ENCODE data around the gene KL.

The KL gene

DNA sequence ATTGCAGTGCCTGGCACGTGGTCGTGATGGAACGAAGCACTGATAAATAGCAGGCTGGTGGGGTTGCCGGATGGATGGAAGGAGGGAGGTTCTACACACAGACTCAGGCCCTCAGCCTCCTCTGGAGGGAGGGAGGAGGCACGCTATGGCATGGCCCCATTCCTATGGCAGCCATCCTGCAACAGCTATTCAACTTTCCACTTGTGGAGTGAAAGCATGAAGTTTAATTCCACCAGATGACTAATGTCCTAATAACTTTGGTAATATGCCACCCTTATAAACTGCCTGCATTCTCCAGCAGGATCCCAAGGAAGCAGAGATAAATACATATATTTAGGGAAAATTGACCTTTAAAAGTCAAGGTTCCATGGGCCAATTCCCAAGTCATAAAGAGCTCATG lies 92.4 kb downstream of the KL start:
- Histone ChIP-seq H3K4me1 (ENCODE audit: control insufficient read depth, insufficient read depth, low read length) (no peaks in the 10 kb centered on the region), H3K9me3 (ENCODE audit: control insufficient read depth, insufficient read depth, low read depth, low read length) (no peaks in the 10 kb centered on the region), H3K36me3 (ENCODE audit: control insufficient read depth in 2 of 2, insufficient read depth in 1 of 2, low read length in 2 of 2) (peaks cover 0 to 29% of the 10 kb centered on the region in 2 experiments; a peak in 1 of 3 replicates), H3K4me3 (ENCODE audit: low read depth, low read length) (no peak overlapping the region), H3K27ac (ENCODE audit: extremely low read depth, low read depth, low read length) (no peak overlapping the region)
- ChIA-PET CTCF (interaction anchor here (0.6 to 1.6 kb wide), 2 partner anchors 15 to 22 kb away, joined by 3 to 5 read pairs; no protein-coding TSS in a partner anchor), POLR2A (no interaction called here)
- TF ChIP-seq ZNF302 (tag by site-specific recombination; IDR thresholded peaks at IDR 0.05; ENCODE audit: low read depth), result no peak
- no peak for TF ChIP-seq ZNF664 (tag by site-specific recombination; IDR thresholded peaks at IDR 0.05)
- no peak for TF ChIP-seq ZNF585B (tag by site-specific recombination; IDR thresholded peaks at IDR 0.05)
- no peak for TF ChIP-seq ZNF350 (tag by site-specific recombination; IDR thresholded peaks at IDR 0.05)
- TF ChIP-seq, protein P1, sequence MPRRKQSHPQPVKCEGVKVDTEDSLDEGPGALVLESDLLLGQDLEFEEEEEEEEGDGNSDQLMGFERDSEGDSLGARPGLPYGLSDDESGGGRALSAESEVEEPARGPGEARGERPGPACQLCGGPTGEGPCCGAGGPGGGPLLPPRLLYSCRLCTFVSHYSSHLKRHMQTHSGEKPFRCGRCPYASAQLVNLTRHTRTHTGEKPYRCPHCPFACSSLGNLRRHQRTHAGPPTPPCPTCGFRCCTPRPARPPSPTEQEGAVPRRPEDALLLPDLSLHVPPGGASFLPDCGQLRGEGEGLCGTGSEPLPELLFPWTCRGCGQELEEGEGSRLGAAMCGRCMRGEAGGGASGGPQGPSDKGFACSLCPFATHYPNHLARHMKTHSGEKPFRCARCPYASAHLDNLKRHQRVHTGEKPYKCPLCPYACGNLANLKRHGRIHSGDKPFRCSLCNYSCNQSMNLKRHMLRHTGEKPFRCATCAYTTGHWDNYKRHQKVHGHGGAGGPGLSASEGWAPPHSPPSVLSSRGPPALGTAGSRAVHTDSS (tag by site-specific recombination; IDR thresholded peaks at IDR 0.05), result no peak

DNA sequence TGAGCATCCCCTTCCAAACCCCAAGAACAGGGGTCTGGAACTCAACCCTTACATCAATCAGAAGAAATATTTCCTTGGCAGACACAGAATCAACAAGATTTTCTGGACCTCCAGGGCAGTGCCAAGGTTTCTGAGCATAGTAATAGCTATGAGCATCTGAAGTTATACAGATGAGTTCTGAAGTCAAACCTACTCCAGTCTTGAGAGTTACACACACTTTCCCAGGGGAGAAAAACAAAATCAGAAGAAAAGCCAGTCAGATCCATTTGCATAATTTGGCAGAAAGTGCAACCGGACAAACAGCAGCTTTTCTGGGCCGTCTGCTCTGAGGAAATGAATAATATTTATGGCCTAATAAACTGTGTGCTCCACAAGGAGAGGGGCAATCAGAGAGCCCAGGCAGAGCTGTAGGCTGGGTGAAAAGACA lies 93.1 kb downstream of the KL start:
- Histone ChIP-seq H3K9me3 (ENCODE audit: control insufficient read depth, insufficient read depth, low read depth, low read length) (no peaks in the 10 kb centered on the region), H3K36me3 (ENCODE audit: control insufficient read depth in 2 of 2, insufficient read depth in 1 of 2, low read length in 2 of 2) (peaks cover 0 to 29% of the 10 kb centered on the region in 2 experiments; a peak in 1 of 3 replicates), H3K4me3 (ENCODE audit: low read depth, low read length) (no peak overlapping the region), H3K4me1 (ENCODE audit: control insufficient read depth, insufficient read depth, low read length) (no peaks in the 10 kb centered on the region), H3K27ac (ENCODE audit: extremely low read depth, low read depth, low read length) (no peak overlapping the region)
- ChIA-PET POLR2A (no interaction called here), CTCF (interaction anchor here (0.6 to 1.6 kb wide), 3 partner anchors 10 to 21 kb away, joined by 3 to 5 read pairs (median 3); no protein-coding TSS in a partner anchor)
- TF ChIP-seq GLI4 (tag by site-specific recombination; IDR thresholded peaks at IDR 0.05) (no peak), ZNF837 (tag by site-specific recombination; IDR thresholded peaks at IDR 0.05) (no peak), ZNF426 (tag by site-specific recombination; IDR thresholded peaks at IDR 0.05) (no peak)
- TF ChIP-seq, protein P2, sequence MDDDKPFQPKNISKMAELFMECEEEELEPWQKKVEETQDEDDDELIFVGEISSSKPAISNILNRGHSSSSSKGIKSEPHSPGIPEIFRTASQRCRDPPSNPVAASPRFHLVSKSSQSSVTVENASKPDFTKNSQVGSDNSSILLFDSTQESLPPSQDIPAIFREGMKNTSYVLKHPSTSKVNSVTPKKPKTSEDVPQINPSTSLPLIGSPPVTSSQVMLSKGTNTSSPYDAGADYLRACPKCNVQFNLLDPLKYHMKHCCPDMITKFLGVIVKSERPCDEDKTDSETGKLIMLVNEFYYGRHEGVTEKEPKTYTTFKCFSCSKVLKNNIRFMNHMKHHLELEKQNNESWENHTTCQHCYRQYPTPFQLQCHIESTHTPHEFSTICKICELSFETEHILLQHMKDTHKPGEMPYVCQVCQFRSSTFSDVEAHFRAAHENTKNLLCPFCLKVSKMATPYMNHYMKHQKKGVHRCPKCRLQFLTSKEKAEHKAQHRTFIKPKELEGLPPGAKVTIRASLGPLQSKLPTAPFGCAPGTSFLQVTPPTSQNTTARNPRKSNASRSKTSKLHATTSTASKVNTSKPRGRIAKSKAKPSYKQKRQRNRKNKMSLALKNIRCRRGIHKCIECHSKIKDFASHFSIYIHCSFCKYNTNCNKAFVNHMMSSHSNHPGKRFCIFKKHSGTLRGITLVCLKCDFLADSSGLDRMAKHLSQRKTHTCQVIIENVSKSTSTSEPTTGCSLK (tag by site-specific recombination; IDR thresholded peaks at IDR 0.05), result no peak
- TF ChIP-seq, protein P3, sequence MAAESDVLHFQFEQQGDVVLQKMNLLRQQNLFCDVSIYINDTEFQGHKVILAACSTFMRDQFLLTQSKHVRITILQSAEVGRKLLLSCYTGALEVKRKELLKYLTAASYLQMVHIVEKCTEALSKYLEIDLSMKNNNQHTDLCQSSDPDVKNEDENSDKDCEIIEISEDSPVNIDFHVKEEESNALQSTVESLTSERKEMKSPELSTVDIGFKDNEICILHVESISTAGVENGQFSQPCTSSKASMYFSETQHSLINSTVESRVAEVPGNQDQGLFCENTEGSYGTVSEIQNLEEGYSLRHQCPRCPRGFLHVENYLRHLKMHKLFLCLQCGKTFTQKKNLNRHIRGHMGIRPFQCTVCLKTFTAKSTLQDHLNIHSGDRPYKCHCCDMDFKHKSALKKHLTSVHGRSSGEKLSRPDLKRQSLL (tag by site-specific recombination; IDR thresholded peaks at IDR 0.05), result no peak

DNA sequence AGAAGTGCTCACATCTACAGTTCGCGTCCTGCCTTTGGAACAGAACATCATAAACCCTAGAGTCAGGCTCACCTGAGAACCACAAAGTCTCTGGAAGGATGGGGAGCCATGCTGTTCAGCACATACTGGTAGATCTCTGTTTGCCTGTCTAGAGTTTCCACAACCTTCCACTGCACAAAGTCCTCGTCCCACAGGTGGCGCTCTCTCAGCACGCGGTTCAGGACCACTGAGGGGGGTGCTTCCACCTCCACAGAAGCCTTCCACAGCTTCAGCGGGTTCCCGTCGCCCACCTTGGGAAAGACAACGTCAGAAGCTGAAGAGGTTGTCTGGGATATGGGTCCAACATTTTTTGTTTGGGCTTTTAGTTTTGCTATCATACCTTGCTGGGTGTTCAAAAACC lies 93.6 kb downstream of the KL start:
- POLR2A ChIA-PET, result no interaction called here
- TF ChIP-seq ZNF169 (tag by site-specific recombination; IDR thresholded peaks at IDR 0.05), result no peak
- TF ChIP-seq, protein P4, sequence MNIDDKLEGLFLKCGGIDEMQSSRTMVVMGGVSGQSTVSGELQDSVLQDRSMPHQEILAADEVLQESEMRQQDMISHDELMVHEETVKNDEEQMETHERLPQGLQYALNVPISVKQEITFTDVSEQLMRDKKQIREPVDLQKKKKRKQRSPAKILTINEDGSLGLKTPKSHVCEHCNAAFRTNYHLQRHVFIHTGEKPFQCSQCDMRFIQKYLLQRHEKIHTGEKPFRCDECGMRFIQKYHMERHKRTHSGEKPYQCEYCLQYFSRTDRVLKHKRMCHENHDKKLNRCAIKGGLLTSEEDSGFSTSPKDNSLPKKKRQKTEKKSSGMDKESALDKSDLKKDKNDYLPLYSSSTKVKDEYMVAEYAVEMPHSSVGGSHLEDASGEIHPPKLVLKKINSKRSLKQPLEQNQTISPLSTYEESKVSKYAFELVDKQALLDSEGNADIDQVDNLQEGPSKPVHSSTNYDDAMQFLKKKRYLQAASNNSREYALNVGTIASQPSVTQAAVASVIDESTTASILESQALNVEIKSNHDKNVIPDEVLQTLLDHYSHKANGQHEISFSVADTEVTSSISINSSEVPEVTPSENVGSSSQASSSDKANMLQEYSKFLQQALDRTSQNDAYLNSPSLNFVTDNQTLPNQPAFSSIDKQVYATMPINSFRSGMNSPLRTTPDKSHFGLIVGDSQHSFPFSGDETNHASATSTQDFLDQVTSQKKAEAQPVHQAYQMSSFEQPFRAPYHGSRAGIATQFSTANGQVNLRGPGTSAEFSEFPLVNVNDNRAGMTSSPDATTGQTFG (tag by site-specific recombination; IDR thresholded peaks at IDR 0.05; ENCODE audit: borderline replicate concordance), result no peak
- H3K27ac ChIP-seq (ENCODE audit: extremely low read depth, low read depth, low read length), result no peak overlapping the region
- H3K9me3 ChIP-seq (ENCODE audit: control insufficient read depth, insufficient read depth, low read depth, low read length), result no peaks in the 10 kb centered on the region
- CTCF ChIA-PET, result interaction anchor here (0.6 to 1.6 kb wide), 3 partner anchors 10 to 1584 kb away, joined by 3 to 5 read pairs (median 5); no protein-coding TSS in a partner anchor
- no peak overlapping the region for H3K4me3 ChIP-seq (ENCODE audit: low read depth, low read length)
- H3K36me3 ChIP-seq (ENCODE audit: control insufficient read depth in 2 of 2, insufficient read depth in 1 of 2, low read length in 2 of 2), result peaks cover 0 to 29% of the 10 kb centered on the region in 2 experiments; a peak in 1 of 3 replicates
- H3K4me1 ChIP-seq (ENCODE audit: control insufficient read depth, insufficient read depth, low read length), result no peaks in the 10 kb centered on the region

Measured in HEK293 (cell line).